ENCODE data around the gene SLCO2A1.

The SLCO2A1 gene

DNA sequence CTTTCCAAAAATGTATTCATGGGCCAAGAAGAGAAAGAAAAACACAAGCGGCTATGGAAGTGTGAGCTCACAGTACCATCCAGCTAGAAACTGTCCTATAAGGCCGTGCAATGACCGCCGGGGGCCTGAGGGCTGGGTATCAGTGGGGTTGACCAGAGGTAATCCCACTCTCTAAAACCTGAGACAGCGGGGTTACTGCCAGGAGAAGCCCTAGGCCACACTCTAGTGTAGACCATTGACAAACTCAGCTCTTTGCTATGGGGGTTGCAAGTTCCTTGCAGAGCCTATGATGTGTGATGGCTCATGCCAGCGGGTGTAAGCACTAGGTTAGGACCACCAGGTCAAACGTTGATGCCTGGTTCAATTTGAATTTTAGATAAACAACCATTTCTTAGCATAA is 25.9 kb upstream of the SLCO2A1 start (continued):
- TF ChIP-seq, protein P1, sequence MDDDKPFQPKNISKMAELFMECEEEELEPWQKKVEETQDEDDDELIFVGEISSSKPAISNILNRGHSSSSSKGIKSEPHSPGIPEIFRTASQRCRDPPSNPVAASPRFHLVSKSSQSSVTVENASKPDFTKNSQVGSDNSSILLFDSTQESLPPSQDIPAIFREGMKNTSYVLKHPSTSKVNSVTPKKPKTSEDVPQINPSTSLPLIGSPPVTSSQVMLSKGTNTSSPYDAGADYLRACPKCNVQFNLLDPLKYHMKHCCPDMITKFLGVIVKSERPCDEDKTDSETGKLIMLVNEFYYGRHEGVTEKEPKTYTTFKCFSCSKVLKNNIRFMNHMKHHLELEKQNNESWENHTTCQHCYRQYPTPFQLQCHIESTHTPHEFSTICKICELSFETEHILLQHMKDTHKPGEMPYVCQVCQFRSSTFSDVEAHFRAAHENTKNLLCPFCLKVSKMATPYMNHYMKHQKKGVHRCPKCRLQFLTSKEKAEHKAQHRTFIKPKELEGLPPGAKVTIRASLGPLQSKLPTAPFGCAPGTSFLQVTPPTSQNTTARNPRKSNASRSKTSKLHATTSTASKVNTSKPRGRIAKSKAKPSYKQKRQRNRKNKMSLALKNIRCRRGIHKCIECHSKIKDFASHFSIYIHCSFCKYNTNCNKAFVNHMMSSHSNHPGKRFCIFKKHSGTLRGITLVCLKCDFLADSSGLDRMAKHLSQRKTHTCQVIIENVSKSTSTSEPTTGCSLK (tag by site-specific recombination; IDR thresholded peaks at IDR 0.05): no peak
- no peak for TF ChIP-seq RBAK (tag by site-specific recombination; IDR thresholded peaks at IDR 0.05)
- no peak for TF ChIP-seq ZNF660 (tag by site-specific recombination; IDR thresholded peaks at IDR 0.05)

DNA sequence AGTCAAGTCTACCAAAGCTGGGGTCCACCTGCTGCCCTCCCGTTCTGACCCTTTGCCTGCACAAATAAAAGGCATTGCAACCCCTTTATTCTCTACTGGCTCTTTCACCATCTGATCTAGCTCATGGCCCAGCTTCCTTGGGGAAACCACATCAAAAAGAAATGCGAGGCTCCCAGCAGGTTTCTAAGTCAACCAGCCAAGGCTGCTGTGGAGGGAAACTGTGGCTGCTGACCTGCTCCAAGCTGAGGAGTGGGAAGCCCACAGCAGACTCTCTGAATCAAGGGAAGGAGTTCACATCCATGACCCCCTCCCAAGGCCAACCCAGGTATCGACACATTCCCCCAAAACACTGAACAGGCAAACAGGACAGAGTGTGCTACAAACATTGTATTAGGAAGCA is 25.2 kb upstream of the SLCO2A1 start:
- ChIA-PET POLR2A (no interaction called here), CTCF (interaction anchor here (0.7 kb wide), 1 partner anchor 11 kb away, joined by 3 read pairs; no protein-coding TSS in a partner anchor)
- Histone ChIP-seq H3K9me3 (ENCODE audit: control insufficient read depth, insufficient read depth, low read depth, low read length) (no peaks in the 10 kb centered on the region), H3K4me1 (ENCODE audit: control insufficient read depth, insufficient read depth, low read length) (no peaks in the 10 kb centered on the region), H3K27ac (ENCODE audit: extremely low read depth, low read depth, low read length) (no peak overlapping the region), H3K4me3 (ENCODE audit: low read depth, low read length) (no peak overlapping the region), H3K36me3 (ENCODE audit: control insufficient read depth in 2 of 2, insufficient read depth in 1 of 2, low read length in 2 of 2) (no peaks in the 10 kb centered on the region)
- no peak for TF ChIP-seq ZBTB21 (tag by site-specific recombination; IDR thresholded peaks at IDR 0.05)
- TF ChIP-seq RBAK (tag by site-specific recombination; IDR thresholded peaks at IDR 0.05): no peak
- no peak for TF ChIP-seq ZNF473 (tag by site-specific recombination; IDR thresholded peaks at IDR 0.05)
- no peak for TF ChIP-seq ZNF19 (tag by site-specific recombination; IDR thresholded peaks at IDR 0.05; ENCODE audit: low read depth)
- TF ChIP-seq, protein P2, sequence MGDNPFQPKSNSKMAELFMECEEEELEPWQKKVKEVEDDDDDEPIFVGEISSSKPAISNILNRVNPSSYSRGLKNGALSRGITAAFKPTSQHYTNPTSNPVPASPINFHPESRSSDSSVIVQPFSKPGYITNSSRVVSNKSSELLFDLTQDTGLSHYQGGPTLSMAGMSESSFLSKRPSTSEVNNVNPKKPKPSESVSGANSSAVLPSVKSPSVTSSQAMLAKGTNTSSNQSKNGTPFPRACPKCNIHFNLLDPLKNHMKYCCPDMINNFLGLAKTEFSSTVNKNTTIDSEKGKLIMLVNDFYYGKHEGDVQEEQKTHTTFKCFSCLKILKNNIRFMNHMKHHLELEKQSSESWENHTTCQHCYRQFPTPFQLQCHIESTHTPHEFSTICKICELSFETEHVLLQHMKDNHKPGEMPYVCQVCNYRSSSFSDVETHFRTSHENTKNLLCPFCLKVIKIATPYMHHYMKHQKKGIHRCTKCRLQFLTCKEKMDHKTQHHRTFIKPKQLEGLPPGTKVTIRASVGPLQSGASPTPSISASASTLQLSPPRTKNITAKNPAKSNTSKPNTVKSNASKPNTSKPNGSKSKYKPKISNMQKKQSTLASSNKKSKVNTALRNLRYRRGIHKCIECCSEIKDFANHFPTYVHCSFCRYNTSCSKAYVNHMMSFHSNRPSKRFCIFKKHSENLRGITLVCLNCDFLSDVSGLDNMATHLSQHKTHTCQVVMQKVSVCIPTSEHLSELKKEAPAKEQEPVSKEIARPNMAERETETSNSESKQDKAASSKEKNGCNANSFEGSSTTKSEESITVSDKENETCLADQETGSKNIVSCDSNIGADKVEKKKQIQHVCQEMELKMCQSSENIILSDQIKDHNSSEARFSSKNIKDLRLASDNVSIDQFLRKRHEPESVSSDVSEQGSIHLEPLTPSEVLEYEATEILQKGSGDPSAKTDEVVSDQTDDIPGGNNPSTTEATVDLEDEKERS (tag by site-specific recombination; IDR thresholded peaks at IDR 0.05): no peak
- no peak for TF ChIP-seq ZNF354C (tag by site-specific recombination; IDR thresholded peaks at IDR 0.05; ENCODE audit: borderline replicate concordance, low read depth)
- TF ChIP-seq ZNF747 (tag by site-specific recombination; IDR thresholded peaks at IDR 0.05): no peak
- no peak for TF ChIP-seq MZF1 (tag by site-specific recombination; IDR thresholded peaks at IDR 0.05; ENCODE audit: borderline replicate concordance)
- no peak for TF ChIP-seq ZNF155 (tag by site-specific recombination; IDR thresholded peaks at IDR 0.05)
- TF ChIP-seq, protein P3, sequence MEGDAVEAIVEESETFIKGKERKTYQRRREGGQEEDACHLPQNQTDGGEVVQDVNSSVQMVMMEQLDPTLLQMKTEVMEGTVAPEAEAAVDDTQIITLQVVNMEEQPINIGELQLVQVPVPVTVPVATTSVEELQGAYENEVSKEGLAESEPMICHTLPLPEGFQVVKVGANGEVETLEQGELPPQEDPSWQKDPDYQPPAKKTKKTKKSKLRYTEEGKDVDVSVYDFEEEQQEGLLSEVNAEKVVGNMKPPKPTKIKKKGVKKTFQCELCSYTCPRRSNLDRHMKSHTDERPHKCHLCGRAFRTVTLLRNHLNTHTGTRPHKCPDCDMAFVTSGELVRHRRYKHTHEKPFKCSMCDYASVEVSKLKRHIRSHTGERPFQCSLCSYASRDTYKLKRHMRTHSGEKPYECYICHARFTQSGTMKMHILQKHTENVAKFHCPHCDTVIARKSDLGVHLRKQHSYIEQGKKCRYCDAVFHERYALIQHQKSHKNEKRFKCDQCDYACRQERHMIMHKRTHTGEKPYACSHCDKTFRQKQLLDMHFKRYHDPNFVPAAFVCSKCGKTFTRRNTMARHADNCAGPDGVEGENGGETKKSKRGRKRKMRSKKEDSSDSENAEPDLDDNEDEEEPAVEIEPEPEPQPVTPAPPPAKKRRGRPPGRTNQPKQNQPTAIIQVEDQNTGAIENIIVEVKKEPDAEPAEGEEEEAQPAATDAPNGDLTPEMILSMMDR (tag by site-specific recombination; IDR thresholded peaks at IDR 0.05): no peak
- TF ChIP-seq ZNF132 (tag by site-specific recombination; IDR thresholded peaks at IDR 0.05; ENCODE audit: borderline replicate concordance): no peak

DNA sequence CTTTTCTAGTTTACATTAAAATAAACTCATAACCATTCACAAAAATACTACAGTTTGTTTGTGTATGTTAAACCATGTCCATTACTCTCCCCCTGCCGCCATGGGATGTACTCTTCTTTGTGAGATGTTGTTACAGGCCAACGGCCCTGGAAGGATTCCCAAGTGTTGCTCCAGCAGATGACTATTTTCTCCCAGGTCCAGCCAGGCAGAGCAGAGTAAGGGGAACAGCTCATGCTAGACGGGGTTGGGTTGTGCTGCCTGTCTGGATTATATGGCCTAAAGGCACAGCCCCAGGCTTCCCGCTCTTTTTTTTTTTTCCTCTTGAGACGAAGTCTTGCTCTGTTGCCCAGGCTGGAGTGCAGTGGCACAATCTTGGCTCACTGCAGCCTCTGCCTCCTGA is 24.5 kb upstream of the SLCO2A1 start:
- Histone ChIP-seq H3K27ac (ENCODE audit: extremely low read depth, low read depth, low read length) (no peak overlapping the region), H3K4me1 (ENCODE audit: control insufficient read depth, insufficient read depth, low read length) (no peaks in the 10 kb centered on the region), H3K9me3 (ENCODE audit: control insufficient read depth, insufficient read depth, low read depth, low read length) (no peaks in the 10 kb centered on the region), H3K4me3 (ENCODE audit: low read depth, low read length) (no peak overlapping the region), H3K36me3 (ENCODE audit: control insufficient read depth in 2 of 2, insufficient read depth in 1 of 2, low read length in 2 of 2) (no peaks in the 10 kb centered on the region)
- TF ChIP-seq ZNF202 (tag by site-specific recombination; IDR thresholded peaks at IDR 0.05; ENCODE audit: borderline replicate concordance) (no peak), ZNF670 (tag by site-specific recombination; IDR thresholded peaks at IDR 0.05; ENCODE audit: low read depth) (no peak), HOXA7 (CRISPR knock-in tag; IDR thresholded peaks at IDR 0.05; ENCODE audit: borderline replicate concordance) (no peak), ZNF366 (tag by site-specific recombination; conservative IDR thresholded peaks at IDR 0.05) (no peak)
- TF ChIP-seq, protein P4, sequence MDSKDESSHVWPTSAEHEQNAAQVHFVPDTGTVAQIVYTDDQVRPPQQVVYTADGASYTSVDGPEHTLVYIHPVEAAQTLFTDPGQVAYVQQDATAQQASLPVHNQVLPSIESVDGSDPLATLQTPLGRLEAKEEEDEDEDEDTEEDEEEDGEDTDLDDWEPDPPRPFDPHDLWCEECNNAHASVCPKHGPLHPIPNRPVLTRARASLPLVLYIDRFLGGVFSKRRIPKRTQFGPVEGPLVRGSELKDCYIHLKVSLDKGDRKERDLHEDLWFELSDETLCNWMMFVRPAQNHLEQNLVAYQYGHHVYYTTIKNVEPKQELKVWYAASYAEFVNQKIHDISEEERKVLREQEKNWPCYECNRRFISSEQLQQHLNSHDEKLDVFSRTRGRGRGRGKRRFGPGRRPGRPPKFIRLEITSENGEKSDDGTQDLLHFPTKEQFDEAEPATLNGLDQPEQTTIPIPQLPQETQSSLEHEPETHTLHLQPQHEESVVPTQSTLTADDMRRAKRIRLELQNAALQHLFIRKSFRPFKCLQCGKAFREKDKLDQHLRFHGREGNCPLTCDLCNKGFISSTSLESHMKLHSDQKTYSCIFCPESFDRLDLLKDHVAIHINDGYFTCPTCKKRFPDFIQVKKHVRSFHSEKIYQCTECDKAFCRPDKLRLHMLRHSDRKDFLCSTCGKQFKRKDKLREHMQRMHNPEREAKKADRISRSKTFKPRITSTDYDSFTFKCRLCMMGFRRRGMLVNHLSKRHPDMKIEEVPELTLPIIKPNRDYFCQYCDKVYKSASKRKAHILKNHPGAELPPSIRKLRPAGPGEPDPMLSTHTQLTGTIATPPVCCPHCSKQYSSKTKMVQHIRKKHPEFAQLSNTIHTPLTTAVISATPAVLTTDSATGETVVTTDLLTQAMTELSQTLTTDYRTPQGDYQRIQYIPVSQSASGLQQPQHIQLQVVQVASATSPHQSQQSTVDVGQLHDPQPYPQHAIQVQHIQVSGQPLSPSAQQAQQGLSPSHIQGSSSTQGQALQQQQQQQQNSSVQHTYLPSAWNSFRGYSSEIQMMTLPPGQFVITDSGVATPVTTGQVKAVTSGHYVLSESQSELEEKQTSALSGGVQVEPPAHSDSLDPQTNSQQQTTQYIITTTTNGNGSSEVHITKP (tag by site-specific recombination; IDR thresholded peaks at IDR 0.05): no peak
- TF ChIP-seq, protein P5, sequence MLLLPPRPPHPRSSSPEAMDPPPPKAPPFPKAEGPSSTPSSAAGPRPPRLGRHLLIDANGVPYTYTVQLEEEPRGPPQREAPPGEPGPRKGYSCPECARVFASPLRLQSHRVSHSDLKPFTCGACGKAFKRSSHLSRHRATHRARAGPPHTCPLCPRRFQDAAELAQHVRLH (tag by site-specific recombination; IDR thresholded peaks at IDR 0.05): no peak
- ChIA-PET POLR2A (no interaction called here), CTCF (no interaction called here)
